ENCODE data around the gene PRKN.
A peak's percentile ranks its signal among the peaks of the same experiment; 100 is the strongest.

The PRKN gene

DNA sequence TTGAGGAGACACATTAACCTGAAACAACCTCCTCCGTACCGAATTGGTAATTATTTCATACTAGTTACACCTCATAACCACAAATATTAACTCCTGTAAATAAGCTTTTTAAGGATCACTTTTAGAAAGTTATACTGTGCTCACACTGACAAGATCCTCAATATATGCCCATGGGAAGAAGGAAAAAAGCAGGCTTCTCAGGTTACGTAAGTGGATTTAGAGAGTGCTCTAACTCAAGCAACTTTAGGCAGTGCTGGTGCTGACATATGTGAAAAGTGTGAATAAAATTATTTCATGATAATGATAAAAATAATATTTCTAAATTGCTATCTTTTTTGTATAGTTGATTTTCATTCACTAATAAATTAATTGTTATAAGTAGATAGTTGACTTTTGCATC, 76.1 kb downstream of the PRKN start (continued):
- TF ChIP-seq ZNF555 (tag by site-specific recombination; conservative IDR thresholded peaks at IDR 0.05), result no peak
- TF ChIP-seq HIC1 (tag by site-specific recombination; IDR thresholded peaks at IDR 0.05), result no peak
- TF ChIP-seq SP2 (tag by site-specific recombination; IDR thresholded peaks at IDR 0.05), result no peak
- TF ChIP-seq ZNF433 (tag by site-specific recombination; IDR thresholded peaks at IDR 0.05; ENCODE audit: low read depth), result no peak
- no peak for TF ChIP-seq ZNF121 (tag by site-specific recombination; IDR thresholded peaks at IDR 0.05)
- no peak for TF ChIP-seq ZNF600 (tag by site-specific recombination; IDR thresholded peaks at IDR 0.05)
- TF ChIP-seq ZNF510 (tag by site-specific recombination; IDR thresholded peaks at IDR 0.05; ENCODE audit: insufficient replicate concordance), result no peak
- no peak for TF ChIP-seq ZNF791 (tag by site-specific recombination; IDR thresholded peaks at IDR 0.05)
- no peak for TF ChIP-seq ZNF449 (tag by site-specific recombination; IDR thresholded peaks at IDR 0.05)

DNA sequence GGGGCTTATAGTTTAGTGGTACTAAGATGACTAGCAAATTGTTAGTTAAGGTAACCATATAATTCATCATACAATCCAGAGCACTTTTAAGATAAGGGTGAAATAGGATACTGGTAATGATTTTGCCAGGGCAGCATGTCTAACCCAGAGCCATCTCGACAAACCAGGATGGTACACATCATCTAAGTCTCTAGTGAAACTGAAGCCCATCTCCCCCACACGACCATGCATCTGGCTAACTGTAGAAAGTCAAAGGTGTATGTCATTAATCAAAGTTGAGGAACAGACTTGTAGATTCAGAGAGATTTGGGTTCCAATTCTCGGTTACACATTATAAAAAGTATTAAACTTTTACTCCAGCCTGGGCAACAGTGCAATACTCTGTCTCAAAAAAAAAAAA, 78.3 kb downstream of the PRKN start:
- H3K9me3 ChIP-seq (ENCODE audit: control insufficient read depth, insufficient read depth, low read depth, low read length), result no peaks in the 10 kb centered on the region
- no peaks in the 10 kb centered on the region for H3K36me3 ChIP-seq (ENCODE audit: control insufficient read depth in 2 of 2, insufficient read depth in 1 of 2, low read length in 2 of 2)
- no peak overlapping the region for H3K4me3 ChIP-seq (ENCODE audit: low read depth, low read length)
- TF ChIP-seq SETDB1 (IDR thresholded peaks at IDR 0.05; ENCODE audit: insufficient read length, low read length) (no peak), ZBTB17 (tag by site-specific recombination; IDR thresholded peaks at IDR 0.05) (0 out of 2 replicates have a peak, but pooled peaks have one; percentile 15)
- ChIA-PET CTCF (no interaction called here), POLR2A (no interaction called here)
- H3K4me1 ChIP-seq (ENCODE audit: control insufficient read depth, insufficient read depth, low read length), result no peaks in the 10 kb centered on the region
- no peak overlapping the region for H3K27ac ChIP-seq (ENCODE audit: extremely low read depth, low read depth, low read length)

GRCh38 chr6:162644153-162644552, 83.4 kb downstream of the PRKN start:
- Histone ChIP-seq H3K27ac (ENCODE audit: extremely low read depth, low read depth, low read length) (no peak overlapping the region), H3K9me3 (ENCODE audit: control insufficient read depth, insufficient read depth, low read depth, low read length) (no peaks in the 10 kb centered on the region), H3K4me3 (ENCODE audit: low read depth, low read length) (no peak overlapping the region), H3K36me3 (ENCODE audit: control insufficient read depth in 2 of 2, insufficient read depth in 1 of 2, low read length in 2 of 2) (no peaks in the 10 kb centered on the region), H3K4me1 (ENCODE audit: control insufficient read depth, insufficient read depth, low read length) (no peaks in the 10 kb centered on the region)
- CTCF ChIA-PET, result no interaction called here
- POLR2A ChIA-PET, result no interaction called here
- TF ChIP-seq ZNF202 (tag by site-specific recombination; IDR thresholded peaks at IDR 0.05; ENCODE audit: borderline replicate concordance) (no peak), ZNF335 (tag by site-specific recombination; conservative IDR thresholded peaks at IDR 0.05) (no peak), KLF9 (tag by site-specific recombination; IDR thresholded peaks at IDR 0.05; ENCODE audit: low read depth) (no peak), ZNF777 (tag by site-specific recombination; IDR thresholded peaks at IDR 0.05; ENCODE audit: borderline replicate concordance) (no peak), ZEB2 (tag by site-specific recombination; IDR thresholded peaks at IDR 0.05) (no peak), GLIS1 (tag by site-specific recombination; IDR thresholded peaks at IDR 0.05) (no peak), ZNF560 (tag by site-specific recombination; IDR thresholded peaks at IDR 0.05; ENCODE audit: borderline replicate concordance) (no peak), ZNF626 (tag by site-specific recombination; IDR thresholded peaks at IDR 0.05) (no peak), ZNF416 (tag by site-specific recombination; IDR thresholded peaks at IDR 0.05) (no peak)
